IMR-90 (cell line): ENCODE results near the gene SMARCA2. TPM values are rescaled to one million over a fixed set of nuclear protein-coding genes. Genes with fewer than 3 reads are reported as not detected.

Experiments used
- ATAC-seq: fragments of 200-7000 bp; cut with Tn5 transposase; 2 replicates; pipeline ENCODE4 v1.9.1; 2020; ENCODE audit warnings: low read depth, mild to moderate bottlenecking, moderate library complexity
- BruUV-seq: library from RNA; stranded (reverse); fragments of 400-500 nt; replicated peaks from 2 replicates; lab custom pipeline; 2021; lab: Mats Ljungman, UMichigan
- CTCF ChIA-PET: fragments of 300-600 bp; formaldehyde crosslinking; extraction: SDS; loops from one replicate; lab custom pipeline; 2021; ENCODE audit warnings: antibody characterized with exemption; lab: Yijun Ruan, JAX
- POLR2A ChIA-PET: fragments of 300-600 bp; sonication (Branson Sonifier 250); formaldehyde crosslinking; loops from one replicate; lab custom pipeline; 2022; ENCODE audit warnings: antibody characterized with exemption; ENCODE audit not compliant: unreplicated experiment; lab: Charles Lee
- DNase-seq: peaks from one replicate; pipeline ENCODE4 v3.0.0; 2013
- H2AFZ ChIP-seq: replicated peaks from 2 replicates; pipeline ENCODE3; 2013; ENCODE audit warnings: low read length, mild to moderate bottlenecking; ENCODE audit not compliant: poor library complexity
- H2AK5ac ChIP-seq: 2 replicates; pipeline ENCODE4 v1.6.1; 2013; ENCODE audit warnings: low read depth, low read length, inconsistent platforms
- H2AK9ac ChIP-seq: replicated peaks from 2 replicates; pipeline ENCODE3; 2013; ENCODE audit warnings: mild to moderate bottlenecking, low read depth, low read length, moderate library complexity; ENCODE audit not compliant: poor library complexity
- H2BK120ac ChIP-seq: 2 replicates; pipeline ENCODE4 v1.6.1; 2013; ENCODE audit warnings: low read depth, low read length, inconsistent platforms
- H2BK15ac ChIP-seq: 3 replicates; pipeline ENCODE4 v1.6.1; 2013; ENCODE audit warnings: low read depth, low read length, inconsistent platforms
- H2BK20ac ChIP-seq: 2 replicates; pipeline ENCODE4 v1.6.1; 2013; ENCODE audit warnings: low read depth, mild to moderate bottlenecking, inconsistent platforms, low read length, moderate library complexity
- H2BK5ac ChIP-seq: 2 replicates; pipeline ENCODE4 v1.6.1; 2013; ENCODE audit warnings: mild to moderate bottlenecking, low read depth, low read length, inconsistent platforms; ENCODE audit not compliant: poor library complexity, severe bottlenecking
- H3K14ac ChIP-seq: replicated peaks from 2 replicates; pipeline ENCODE4 v1.6.1; 2013; ENCODE audit warnings: low read depth, low read length, inconsistent platforms
- H3K18ac ChIP-seq: 2 replicates; pipeline ENCODE4 v1.6.1; 2013; ENCODE audit warnings: low read depth, low read length, control low read depth
- H3K23ac ChIP-seq: 2 replicates; pipeline ENCODE4 v1.6.1; 2013; ENCODE audit warnings: low read depth, low read length, inconsistent platforms
- H3K27ac ChIP-seq: 2 replicates; pipeline ENCODE4 v1.5.1; 2013; ENCODE audit warnings: mild to moderate bottlenecking, control low read depth, low read length; ENCODE audit not compliant: insufficient read depth
- H3K27me3 ChIP-seq: 2 replicates; pipeline ENCODE4 v1.6.1; 2013; ENCODE audit warnings: low read length; ENCODE audit not compliant: control insufficient read depth, insufficient read depth
- H3K36me3 ChIP-seq: 2 replicates; pipeline ENCODE4 v1.6.1; 2013; ENCODE audit warnings: low read length, mixed read lengths; ENCODE audit not compliant: control insufficient read depth, insufficient read depth
- H3K4ac ChIP-seq: 2 replicates; pipeline ENCODE4 v1.6.1; 2013; ENCODE audit warnings: low read depth, low read length, inconsistent platforms
- H3K4me1 ChIP-seq: 2 replicates; pipeline ENCODE4 v1.6.1; 2013; ENCODE audit warnings: low read length, mixed read lengths; ENCODE audit not compliant: control insufficient read depth, insufficient read depth
- H3K4me2 ChIP-seq: 2 replicates; pipeline ENCODE4 v1.6.1; 2013; ENCODE audit warnings: low read depth, mild to moderate bottlenecking, control low read depth, low read length, moderate library complexity
- H3K4me3 ChIP-seq: 2 replicates; pipeline ENCODE4 v1.5.1; 2013; ENCODE audit warnings: low read depth, mild to moderate bottlenecking, control low read depth, low read length, moderate library complexity; ENCODE audit not compliant: insufficient read depth
- H3K56ac ChIP-seq: 2 replicates; pipeline ENCODE4 v1.6.1; 2013; ENCODE audit warnings: low read length, inconsistent platforms; ENCODE audit not compliant: insufficient read depth; ENCODE audit errors: extremely low read depth
- H3K79me1 ChIP-seq, 2 experiments: 2 replicates each; pipeline ENCODE4 v1.6.1; 2013; ENCODE audit warnings: low read length in 2 of 2, inconsistent platforms in 1 of 2, low read depth in 1 of 2
- H3K9ac ChIP-seq: 2 replicates; pipeline ENCODE4 v1.6.1; 2013; ENCODE audit warnings: low read depth, low read length, control low read depth
- H3K9me1 ChIP-seq: 2 replicates; pipeline ENCODE4 v1.6.1; 2013; ENCODE audit warnings: low read length, inconsistent platforms; ENCODE audit not compliant: insufficient read depth
- H3K9me3 ChIP-seq: 2 replicates; pipeline ENCODE4 v1.6.1; 2013; ENCODE audit warnings: low read length; ENCODE audit not compliant: control insufficient read depth, insufficient read depth
- H4K20me1 ChIP-seq: 2 replicates; pipeline ENCODE4 v1.6.1; 2013; ENCODE audit warnings: low read length, inconsistent platforms; ENCODE audit not compliant: insufficient read depth
- H4K5ac ChIP-seq: 2 replicates; pipeline ENCODE4 v1.6.1; 2013; ENCODE audit warnings: mild to moderate bottlenecking, low read depth, low read length, control low read depth
- H4K8ac ChIP-seq, 2 experiments: 2 replicates each; pipeline ENCODE4 v1.6.1; 2013; ENCODE audit warnings: low read depth in 2 of 2, low read length in 2 of 2, control low read depth in 1 of 2, inconsistent platforms in 1 of 2
- H4K91ac ChIP-seq: 2 replicates; pipeline ENCODE4 v1.6.1; 2013; ENCODE audit warnings: low read depth, low read length, inconsistent platforms; ENCODE audit not compliant: insufficient read depth
- BHLHE40 ChIP-seq: fragments of 150-350 bp; IDR thresholded peaks from 2 replicates; pipeline ENCODE4 v1.6.1; 2016; ENCODE audit warnings: mild to moderate bottlenecking, low read depth, low read length
- CEBPB ChIP-seq: IDR thresholded peaks from 2 replicates; pipeline ENCODE4 v1.6.1; 2012; ENCODE audit warnings: low read depth, low read length, improper control_type of control experiment
- CHD1 ChIP-seq: IDR thresholded peaks from 2 replicates; pipeline ENCODE4 v1.6.1; 2012; ENCODE audit warnings: low read depth, low read length, improper control_type of control experiment
- FOS ChIP-seq: fragments of 150-350 bp; IDR thresholded peaks from 2 replicates; pipeline ENCODE4 v1.6.1; 2016; ENCODE audit warnings: low read depth, low read length
- MAFK ChIP-seq: IDR thresholded peaks from 2 replicates; pipeline ENCODE4 v1.6.1; 2012; ENCODE audit warnings: low read depth, low read length, improper control_type of control experiment
- MAZ ChIP-seq: IDR thresholded peaks from 2 replicates; pipeline ENCODE4 v1.6.1; 2012; ENCODE audit warnings: low read depth, mild to moderate bottlenecking, low read length, improper control_type of control experiment, moderate library complexity, borderline replicate concordance
- MXI1 ChIP-seq: IDR thresholded peaks from 2 replicates; pipeline ENCODE4 v1.6.1; 2012; ENCODE audit warnings: low read depth, mild to moderate bottlenecking, low read length, moderate library complexity, borderline replicate concordance
- NFE2L2 ChIP-seq: fragments of 150-350 bp; IDR thresholded peaks from 2 replicates; pipeline ENCODE4 v1.6.1; 2016; ENCODE audit warnings: low read depth, mild to moderate bottlenecking, low read length
- POLR2A ChIP-seq: IDR thresholded peaks from 2 replicates; pipeline ENCODE4 v1.6.1; 2012; ENCODE audit warnings: mild to moderate bottlenecking, low read depth, low read length
- RAD21 ChIP-seq: IDR thresholded peaks from 2 replicates; pipeline ENCODE4 v1.6.1; 2012; ENCODE audit warnings: low read length, improper control_type of control experiment
- RCOR1 ChIP-seq: IDR thresholded peaks from 2 replicates; pipeline ENCODE4 v1.6.1; 2012; ENCODE audit warnings: mild to moderate bottlenecking, low read length, improper control_type of control experiment; ENCODE audit not compliant: insufficient replicate concordance
- RFX5 ChIP-seq: IDR thresholded peaks from 2 replicates; pipeline ENCODE4 v1.8.0; 2012; ENCODE audit warnings: low read depth, mild to moderate bottlenecking, low read length, moderate library complexity
- SMC3 ChIP-seq: fragments of 150-350 bp; IDR thresholded peaks from 2 replicates; pipeline ENCODE4 v1.6.1; 2016; ENCODE audit warnings: low read depth, mild to moderate bottlenecking, antibody characterized with exemption, low read length, moderate library complexity
- WGBS, 2 experiments: methylation state at CpG; one replicate each; pipeline versions ENCODE4 v1.1.5 to v1.1.7; 2013; ENCODE audit warnings: missing lambda C conversion rate in 2 of 2; ENCODE audit not compliant: insufficient read length in 1 of 2; ENCODE audit errors: extremely low coverage in 2 of 2; 5-methylcytosine and 5-hydroxymethylcytosine counted together
- dilution Hi-C: fragments of 300-500 bp; cut with HindIII; formaldehyde crosslinking; loops from one replicate; pipeline ENCODE4 v1.14.3; 2018; ENCODE audit warnings: low sequenced_read_pairs; ENCODE audit not compliant: unreplicated experiment
- in situ Hi-C: fragments of 300-500 bp; cut with MboI; formaldehyde crosslinking; loops from 3 replicates; pipeline ENCODE4 v1.14.3; 2019; ENCODE audit warnings: low sequenced_read_pairs, inconsistent platforms, mixed read lengths
- intact Hi-C: fragments of 100-400 bp; cut with micrococcal nuclease; formaldehyde crosslinking; loops from 2 replicates; pipeline ENCODE4 v1.10.0; 2022
- polyA plus RNA-seq, 3 experiments: library from polyadenylated mRNA; depleted of rRNA; stranded (reverse); fragments of >200 nt; gene quantifications; 2 replicates each; pipeline ENCODE4 v1.2.3, GENCODE V29; 2012; ENCODE audit warnings: low replicate concordance in 1 of 3
- total RNA-seq: library from RNA; depleted of rRNA; stranded (reverse); fragments of >200 nt; gene quantifications from 2 replicates; pipeline ENCODE4 v1.2.3, GENCODE V29; 2012
- TF ChIP-seq, protein P1 (sequence below): conservative IDR thresholded peaks from 2 replicates; pipeline ENCODE4 v1.5.1; 2012; ENCODE audit warnings: mild to moderate bottlenecking, low read depth, low read length, improper control_type of control experiment
- TF ChIP-seq, protein P2 (sequence below): fragments of 150-350 bp; IDR thresholded peaks from 2 replicates; pipeline ENCODE4 v1.6.1; 2016; ENCODE audit warnings: low read depth, mild to moderate bottlenecking, low read length, moderate library complexity, borderline replicate concordance
- TF ChIP-seq, protein P3 (sequence below): fragments of 150-350 bp; IDR thresholded peaks from 2 replicates; pipeline ENCODE4 v1.6.1; 2017; ENCODE audit warnings: mild to moderate bottlenecking, antibody characterized with exemption, low read length, low read depth

SMARCA2 gene
- total and polyA plus RNA-seq, 2 of the 4 experiments (the other 2 are of a cell fraction): 25.3 to 26.7 TPM

DNA sequence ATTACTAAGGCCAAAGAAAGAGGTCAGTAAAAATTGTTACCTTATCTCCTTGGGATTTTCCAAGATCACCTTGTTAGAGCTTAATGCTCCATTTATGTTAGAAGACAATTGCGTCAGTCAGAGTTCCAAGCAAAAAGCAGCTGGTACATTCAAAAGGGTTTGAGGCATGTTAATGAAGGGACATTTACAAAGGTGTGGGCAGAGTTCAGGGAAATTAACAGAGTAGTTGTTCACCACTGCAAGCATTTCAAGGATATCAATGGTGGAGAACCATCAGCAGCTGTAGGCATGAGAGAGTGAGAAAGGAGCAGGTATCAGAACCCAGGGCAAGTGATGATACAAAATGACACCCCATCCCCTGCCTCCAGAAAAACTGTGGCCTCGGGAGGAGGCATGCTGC is 17.0 kb upstream of the SMARCA2 start:
- no peak overlapping the region for H2BK20ac ChIP-seq
- peaks cover 3% of the 10 kb centered on the region; the same call in 1 of the 2 replicates for H3K27me3 ChIP-seq
- H3K9ac ChIP-seq: no peak overlapping the region
- no peaks in the 10 kb centered on the region for H3K4me1 ChIP-seq
- H3K18ac ChIP-seq: no peak overlapping the region
- H3K9me3 ChIP-seq: no peaks in the 10 kb centered on the region
- intact Hi-C loops (no loop called here), in situ Hi-C loops (no loop called here), dilution Hi-C loops (no loop called here)
- H3K27ac ChIP-seq: no peak overlapping the region
- ATAC-seq (no peak), DNase-seq (no peak)
- H2BK120ac ChIP-seq: no peak overlapping the region
- no peak overlapping the region for H3K56ac ChIP-seq
- H4K5ac ChIP-seq: no peak overlapping the region
- no peak overlapping the region for H2AK9ac ChIP-seq
- no peaks in the 10 kb centered on the region for H3K79me1 ChIP-seq
- no TSS peak for BruUV-seq
- no peak overlapping the region for H4K8ac ChIP-seq
- TF ChIP-seq RFX5 (no peak), RAD21 (no peak), MAZ (no peak), SMC3 (no peak), POLR2A (no peak), RCOR1 (no peak), CEBPB (no peak), NFE2L2 (no peak), MAFK (no peak), FOS (no peak), CHD1 (no peak), BHLHE40 (no peak), MXI1 (no peak)
- TF ChIP-seq, protein P1, sequence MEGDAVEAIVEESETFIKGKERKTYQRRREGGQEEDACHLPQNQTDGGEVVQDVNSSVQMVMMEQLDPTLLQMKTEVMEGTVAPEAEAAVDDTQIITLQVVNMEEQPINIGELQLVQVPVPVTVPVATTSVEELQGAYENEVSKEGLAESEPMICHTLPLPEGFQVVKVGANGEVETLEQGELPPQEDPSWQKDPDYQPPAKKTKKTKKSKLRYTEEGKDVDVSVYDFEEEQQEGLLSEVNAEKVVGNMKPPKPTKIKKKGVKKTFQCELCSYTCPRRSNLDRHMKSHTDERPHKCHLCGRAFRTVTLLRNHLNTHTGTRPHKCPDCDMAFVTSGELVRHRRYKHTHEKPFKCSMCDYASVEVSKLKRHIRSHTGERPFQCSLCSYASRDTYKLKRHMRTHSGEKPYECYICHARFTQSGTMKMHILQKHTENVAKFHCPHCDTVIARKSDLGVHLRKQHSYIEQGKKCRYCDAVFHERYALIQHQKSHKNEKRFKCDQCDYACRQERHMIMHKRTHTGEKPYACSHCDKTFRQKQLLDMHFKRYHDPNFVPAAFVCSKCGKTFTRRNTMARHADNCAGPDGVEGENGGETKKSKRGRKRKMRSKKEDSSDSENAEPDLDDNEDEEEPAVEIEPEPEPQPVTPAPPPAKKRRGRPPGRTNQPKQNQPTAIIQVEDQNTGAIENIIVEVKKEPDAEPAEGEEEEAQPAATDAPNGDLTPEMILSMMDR: no peak
- TF ChIP-seq, protein P2, sequence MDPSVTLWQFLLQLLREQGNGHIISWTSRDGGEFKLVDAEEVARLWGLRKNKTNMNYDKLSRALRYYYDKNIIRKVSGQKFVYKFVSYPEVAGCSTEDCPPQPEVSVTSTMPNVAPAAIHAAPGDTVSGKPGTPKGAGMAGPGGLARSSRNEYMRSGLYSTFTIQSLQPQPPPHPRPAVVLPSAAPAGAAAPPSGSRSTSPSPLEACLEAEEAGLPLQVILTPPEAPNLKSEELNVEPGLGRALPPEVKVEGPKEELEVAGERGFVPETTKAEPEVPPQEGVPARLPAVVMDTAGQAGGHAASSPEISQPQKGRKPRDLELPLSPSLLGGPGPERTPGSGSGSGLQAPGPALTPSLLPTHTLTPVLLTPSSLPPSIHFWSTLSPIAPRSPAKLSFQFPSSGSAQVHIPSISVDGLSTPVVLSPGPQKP: no peak
- TF ChIP-seq, protein P3, sequence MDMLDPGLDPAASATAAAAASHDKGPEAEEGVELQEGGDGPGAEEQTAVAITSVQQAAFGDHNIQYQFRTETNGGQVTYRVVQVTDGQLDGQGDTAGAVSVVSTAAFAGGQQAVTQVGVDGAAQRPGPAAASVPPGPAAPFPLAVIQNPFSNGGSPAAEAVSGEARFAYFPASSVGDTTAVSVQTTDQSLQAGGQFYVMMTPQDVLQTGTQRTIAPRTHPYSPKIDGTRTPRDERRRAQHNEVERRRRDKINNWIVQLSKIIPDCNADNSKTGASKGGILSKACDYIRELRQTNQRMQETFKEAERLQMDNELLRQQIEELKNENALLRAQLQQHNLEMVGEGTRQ: no peak
- no peaks in the 10 kb centered on the region for H3K9me1 ChIP-seq
- no peak overlapping the region for H4K91ac ChIP-seq
- H3K14ac ChIP-seq: no peak overlapping the region
- H3K23ac ChIP-seq: no peak overlapping the region
- H3K36me3 ChIP-seq: no peaks in the 10 kb centered on the region
- POLR2A ChIA-PET: no interaction called here
- H2BK15ac ChIP-seq: no peak overlapping the region
- no peak overlapping the region for H3K4me3 ChIP-seq
- no peak overlapping the region for H2BK5ac ChIP-seq
- no peak overlapping the region for H3K4ac ChIP-seq
- no peak overlapping the region for H3K4me2 ChIP-seq
- no peak overlapping the region for H2AFZ ChIP-seq
- no peaks in the 10 kb centered on the region for H4K20me1 ChIP-seq
- no peak overlapping the region for H2AK5ac ChIP-seq
- no CpG with 5 or more reads among the region's 2 CpGs for WGBS, 2 experiments
- CTCF ChIA-PET: interaction anchor here (1.4 kb wide), 1 partner anchor 17 kb away, joined by 3 read pairs; the partner anchor contains the start of gene SMARCA2
